Ascending aorta (tissue), 2 donors: ENCODE measurements around the gene FASTK. TPM values are rescaled to one million over a fixed set of nuclear protein-coding genes. Genes with fewer than 3 reads are reported as not detected.

Source experiments
- DNase-seq, 2 donors: peaks; one replicate each; pipeline ENCODE4 v3.0.0-alpha.2; 2019; ENCODE audit warnings: low spot score in 2 of 2
- H3K27ac ChIP-seq, 2 donors: fragments of 200-600 bp; sonication (generic); one replicate each; pipeline ENCODE4 v1.5.1; 2016 to 2017; ENCODE audit warnings: mild to moderate bottlenecking in 1 of 2
- H3K27me3 ChIP-seq: fragments of 200-600 bp; sonication (generic); one replicate; pipeline ENCODE4 v1.5.1; 2017
- H3K36me3 ChIP-seq, 2 donors: fragments of 200-600 bp; sonication (generic); one replicate each; pipeline ENCODE4 v1.5.1; 2016
- H3K4me1 ChIP-seq, 2 donors: fragments of 200-600 bp; sonication (generic); one replicate each; pipeline ENCODE4 v1.5.1; 2016 to 2017; ENCODE audit warnings: mild to moderate bottlenecking in 1 of 2
- H3K4me3 ChIP-seq, 2 donors: fragments of 200-600 bp; sonication (generic); one replicate each; pipeline ENCODE4 v1.5.1; 2016 to 2017; ENCODE audit warnings: mild to moderate bottlenecking in 1 of 2
- H3K9me3 ChIP-seq, 2 donors: fragments of 200-600 bp; sonication (generic); one replicate each; pipeline ENCODE4 v1.5.1; 2016
- intact Hi-C: fragments of 100-400 bp; cut with DNase I; formaldehyde crosslinking; loops from one replicate; pipeline ENCODE4 v1.15.1; 2023
- total RNA-seq: library from RNA; depleted of rRNA; stranded (reverse); fragments of >200 nt; gene quantifications from one replicate; pipeline ENCODE4 v1.1.0, GENCODE V29; 2016
- TF ChIP-seq, protein P1 (sequence below), 3 experiments: fragments of 200-600 bp in 2 of 3; fragments of 450-650 bp in 1 of 3; sonication (generic) in 2 of 3; IDR thresholded peaks; one replicate each; pipeline ENCODE4 v1.5.1; 2016 to 2019; ENCODE audit warnings: antibody characterized with exemption in 3 of 3, mild to moderate bottlenecking in 1 of 3, moderate library complexity in 1 of 3

Gene FASTK
- total RNA-seq, 1 donor from 2014 or later, result 121 TPM

DNA sequence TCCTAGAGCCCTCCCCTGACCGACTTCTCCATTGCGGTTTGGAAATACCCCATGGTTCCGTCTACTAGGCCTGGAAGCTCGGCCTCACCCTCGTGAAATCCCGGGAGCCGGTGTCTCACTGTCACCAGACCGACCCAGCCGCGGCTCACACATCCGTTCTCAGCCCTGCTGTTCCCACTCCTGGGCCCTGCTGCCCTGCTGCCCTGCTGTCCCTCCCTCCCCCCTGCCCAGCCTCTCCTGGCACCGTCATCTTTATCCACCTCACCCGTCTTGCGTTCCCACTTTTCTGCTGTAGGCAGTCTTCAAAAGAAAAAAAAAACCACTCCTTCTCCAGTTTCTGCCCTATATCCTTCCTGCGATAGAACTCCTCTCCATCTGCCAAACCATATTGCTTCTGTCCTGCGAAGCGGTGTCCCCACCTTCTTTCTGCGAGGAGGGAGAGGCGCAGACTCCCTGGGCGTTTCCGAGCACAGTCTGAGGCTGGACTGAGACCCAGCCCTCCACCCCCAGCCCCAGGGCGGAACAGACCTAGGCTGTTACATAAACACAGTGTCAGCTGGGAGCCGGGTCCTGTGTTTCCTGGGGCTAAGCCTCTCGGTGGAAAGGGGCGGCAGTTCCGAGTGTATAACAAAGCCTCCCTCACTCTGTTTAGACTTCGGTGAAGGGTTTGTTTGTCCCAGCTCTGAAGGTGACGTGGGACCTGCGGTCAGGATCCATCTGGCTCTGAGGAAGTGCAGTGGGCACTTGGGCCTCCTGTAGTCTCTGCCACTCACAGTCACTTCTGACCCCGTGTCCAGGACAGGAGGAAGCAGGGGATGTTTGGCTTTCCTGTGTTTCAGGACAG lies 8.5 kb upstream of the FASTK start:
- DNase-seq, result peak; percentile 66 to 84
- Histone ChIP-seq H3K9me3 (no peaks in the 10 kb centered on the region), H3K27me3 (no peaks in the 10 kb centered on the region), H3K27ac (peak overlapping the region; percentile 72 to 82), H3K36me3 (peaks cover 0 to 4% of the 10 kb centered on the region in 2 donors), H3K4me3 (peak overlapping the region; percentile 63 to 85), H3K4me1 (peaks cover 8 to 30% of the 10 kb centered on the region in 2 donors)
- TF ChIP-seq, protein P1, sequence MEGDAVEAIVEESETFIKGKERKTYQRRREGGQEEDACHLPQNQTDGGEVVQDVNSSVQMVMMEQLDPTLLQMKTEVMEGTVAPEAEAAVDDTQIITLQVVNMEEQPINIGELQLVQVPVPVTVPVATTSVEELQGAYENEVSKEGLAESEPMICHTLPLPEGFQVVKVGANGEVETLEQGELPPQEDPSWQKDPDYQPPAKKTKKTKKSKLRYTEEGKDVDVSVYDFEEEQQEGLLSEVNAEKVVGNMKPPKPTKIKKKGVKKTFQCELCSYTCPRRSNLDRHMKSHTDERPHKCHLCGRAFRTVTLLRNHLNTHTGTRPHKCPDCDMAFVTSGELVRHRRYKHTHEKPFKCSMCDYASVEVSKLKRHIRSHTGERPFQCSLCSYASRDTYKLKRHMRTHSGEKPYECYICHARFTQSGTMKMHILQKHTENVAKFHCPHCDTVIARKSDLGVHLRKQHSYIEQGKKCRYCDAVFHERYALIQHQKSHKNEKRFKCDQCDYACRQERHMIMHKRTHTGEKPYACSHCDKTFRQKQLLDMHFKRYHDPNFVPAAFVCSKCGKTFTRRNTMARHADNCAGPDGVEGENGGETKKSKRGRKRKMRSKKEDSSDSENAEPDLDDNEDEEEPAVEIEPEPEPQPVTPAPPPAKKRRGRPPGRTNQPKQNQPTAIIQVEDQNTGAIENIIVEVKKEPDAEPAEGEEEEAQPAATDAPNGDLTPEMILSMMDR (IDR thresholded peaks at IDR 0.05), result no peak
- intact Hi-C loops, result loop anchor here (10.0 kb wide), 2 partner anchors 666 to 1374 kb away; a partner anchor contains a TSS

DNA sequence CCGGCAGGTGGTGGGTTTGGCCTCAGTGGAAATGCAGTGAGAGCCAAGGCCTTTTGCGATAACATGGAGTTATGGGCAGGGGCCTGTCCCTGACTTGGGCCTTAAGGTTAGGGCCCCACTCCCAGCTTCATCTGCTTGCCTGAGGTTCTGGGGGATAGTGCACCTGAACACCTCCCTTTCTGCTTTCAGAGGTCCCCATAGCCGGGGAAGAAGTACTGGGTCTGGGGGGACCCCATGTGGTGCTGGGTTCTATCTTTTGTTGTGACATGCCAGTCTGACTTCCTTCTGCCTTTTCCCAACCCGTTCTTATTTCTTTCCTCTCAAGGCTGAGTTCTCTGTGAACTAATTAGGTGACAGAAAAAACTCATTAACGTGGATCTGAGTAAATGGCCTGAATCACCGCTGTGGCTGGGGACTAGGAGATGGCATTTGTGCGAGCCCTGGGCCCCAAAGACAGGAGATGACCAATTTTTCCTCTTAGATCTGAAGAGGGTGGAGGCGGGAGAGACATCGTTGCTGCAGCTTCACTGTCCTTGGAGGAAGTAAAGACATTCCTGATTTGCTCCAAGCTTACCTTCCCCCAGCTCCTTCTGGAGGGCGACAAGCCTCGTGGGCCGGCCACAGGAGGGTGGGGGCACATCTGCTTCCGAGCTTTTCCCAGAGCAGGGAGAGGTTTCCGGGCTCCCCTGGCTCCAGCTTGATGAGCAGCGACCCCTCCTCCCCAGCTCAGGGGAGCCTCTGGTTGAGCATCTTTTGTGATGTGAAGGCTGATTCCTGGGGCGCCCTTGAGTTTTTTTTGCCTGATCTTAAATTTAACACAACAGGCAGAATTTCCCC lies 7.6 kb upstream of the FASTK start:
- Histone ChIP-seq H3K4me1 (peaks cover 8 to 34% of the 10 kb centered on the region in 2 donors), H3K36me3 (peaks cover 0 to 4% of the 10 kb centered on the region in 2 donors), H3K9me3 (no peaks in the 10 kb centered on the region), H3K27me3 (no peaks in the 10 kb centered on the region), H3K4me3 (peak overlapping the region; percentile 63 to 85), H3K27ac (peak overlapping the region; percentile 64 to 82)
- TF ChIP-seq, protein P1 (IDR thresholded peaks at IDR 0.05), result no peak
- DNase-seq, result no peak
- intact Hi-C loops, result loop anchor here (10.0 kb wide), 2 partner anchors 667 to 1373 kb away; a partner anchor contains a TSS

DNA sequence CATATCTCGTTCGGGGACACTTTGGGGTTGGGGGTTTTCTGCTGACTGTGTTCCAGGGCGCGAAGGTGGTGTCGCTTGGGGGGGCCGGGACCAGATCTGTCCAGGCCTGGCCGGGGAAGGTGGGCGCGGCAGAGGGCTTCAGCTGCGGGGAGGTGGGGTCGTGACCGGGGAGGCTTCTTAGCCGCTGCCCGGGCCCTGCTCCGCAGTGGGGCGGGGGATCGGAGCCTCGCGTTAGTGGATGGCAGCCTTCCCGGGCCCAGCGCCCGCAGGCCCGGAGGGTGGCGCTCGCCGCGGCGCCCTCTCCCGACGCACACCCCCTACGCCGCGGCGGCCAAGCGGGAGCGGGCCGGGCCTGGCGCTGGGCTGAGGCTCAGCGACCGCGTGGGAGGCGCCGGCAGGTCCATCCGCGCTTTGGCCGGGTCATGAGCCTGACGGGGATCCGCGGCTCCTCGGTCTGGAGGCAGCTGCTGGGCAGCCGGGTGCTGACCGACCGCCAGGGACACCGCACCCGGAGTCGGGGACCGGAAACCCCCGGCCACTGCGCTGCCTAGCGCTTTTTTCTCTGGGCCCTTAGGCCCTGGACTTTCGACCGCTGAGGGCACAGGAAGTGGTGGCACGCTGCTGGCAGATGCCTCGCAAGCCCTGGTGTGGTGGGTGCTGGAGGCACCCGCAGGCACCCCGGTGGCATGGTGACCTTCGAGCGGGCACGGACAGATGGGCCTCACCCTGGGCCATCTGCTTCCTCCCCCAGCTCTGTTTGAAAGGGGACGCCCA lies 6.8 kb upstream of the FASTK start:
- Histone ChIP-seq H3K36me3 (peaks cover 0 to 4% of the 10 kb centered on the region in 2 donors), H3K9me3 (no peaks in the 10 kb centered on the region), H3K27ac (peak overlapping the region; percentile 64 to 82), H3K4me3 (peak overlapping the region; percentile 63 to 85), H3K4me1 (peaks cover 10 to 36% of the 10 kb centered on the region in 2 donors), H3K27me3 (no peaks in the 10 kb centered on the region)
- intact Hi-C loops, result loop anchor here (1.0 to 10.0 kb wide), 5 partner anchors 24 to 1373 kb away; partner anchors contain the start of genes ABCB8 and SLC4A2
- TF ChIP-seq, protein P1 (IDR thresholded peaks at IDR 0.05), result peak in 2 of 3 experiments; percentile 10 to 29
- no peak for DNase-seq

DNA sequence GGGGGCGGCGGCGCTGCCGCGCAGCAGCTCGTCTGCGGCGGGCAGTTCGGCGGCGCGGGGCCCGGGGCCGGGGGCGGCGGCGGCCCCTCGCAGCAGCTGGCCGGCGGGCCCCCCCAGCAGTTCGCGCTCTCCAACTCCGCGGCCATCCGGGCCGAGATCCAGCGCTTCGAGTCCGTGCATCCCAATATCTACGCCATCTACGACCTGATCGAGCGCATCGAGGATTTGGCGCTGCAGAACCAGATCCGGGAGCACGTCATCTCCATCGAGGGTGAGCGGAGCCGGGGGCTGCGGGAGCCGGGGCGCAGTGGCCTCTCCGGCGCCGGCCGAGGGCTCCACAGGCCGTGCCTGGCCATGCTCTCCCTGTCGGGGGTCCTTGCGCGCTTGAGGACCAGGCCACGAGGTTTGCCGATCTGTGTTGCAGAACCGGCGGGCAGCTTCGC lies 6.2 kb upstream of the FASTK start:
- no peaks in the 10 kb centered on the region for H3K9me3 ChIP-seq
- H3K4me1 ChIP-seq, result peaks cover 17 to 42% of the 10 kb centered on the region in 2 donors
- H3K36me3 ChIP-seq, result peaks cover 0 to 1% of the 10 kb centered on the region in 2 donors
- DNase-seq, result no peak
- H3K27me3 ChIP-seq, result no peaks in the 10 kb centered on the region
- H3K27ac ChIP-seq, result peak overlapping the region; percentile 64 to 82
- peak overlapping the region; percentile 63 to 85 for H3K4me3 ChIP-seq
- intact Hi-C loops, result loop anchor here (1.0 to 10.0 kb wide), 5 partner anchors 24 to 1372 kb away; partner anchors contain the start of genes ABCB8 and SLC4A2
- TF ChIP-seq, protein P1 (IDR thresholded peaks at IDR 0.05), result no peak
